LNCaP clone FGC (cell line): ENCODE data around the gene TADA2B.
A peak's percentile ranks its signal among the peaks of the same experiment; 100 is the strongest.

Experiments used
- DNase-seq: peaks from one replicate; pipeline ENCODE4 v3.0.0-alpha.2; 2011; ENCODE audit warnings: low read depth
- H3K4me3 ChIP-seq: 2 replicates; pipeline ENCODE4 v1.5.1; 2011; ENCODE audit warnings: mild to moderate bottlenecking, low read depth, low read length, control low read depth
- CTCF ChIP-seq: IDR thresholded peaks from 2 replicates; pipeline ENCODE4 v1.5.1; 2012; ENCODE audit warnings: mild to moderate bottlenecking; ENCODE audit not compliant: control insufficient read depth, insufficient read depth; ENCODE audit errors: extremely low read depth

TADA2B gene, protein sequence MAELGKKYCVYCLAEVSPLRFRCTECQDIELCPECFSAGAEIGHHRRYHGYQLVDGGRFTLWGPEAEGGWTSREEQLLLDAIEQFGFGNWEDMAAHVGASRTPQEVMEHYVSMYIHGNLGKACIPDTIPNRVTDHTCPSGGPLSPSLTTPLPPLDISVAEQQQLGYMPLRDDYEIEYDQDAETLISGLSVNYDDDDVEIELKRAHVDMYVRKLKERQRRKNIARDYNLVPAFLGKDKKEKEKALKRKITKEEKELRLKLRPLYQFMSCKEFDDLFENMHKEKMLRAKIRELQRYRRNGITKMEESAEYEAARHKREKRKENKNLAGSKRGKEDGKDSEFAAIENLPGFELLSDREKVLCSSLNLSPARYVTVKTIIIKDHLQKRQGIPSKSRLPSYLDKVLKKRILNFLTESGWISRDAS

DNA sequence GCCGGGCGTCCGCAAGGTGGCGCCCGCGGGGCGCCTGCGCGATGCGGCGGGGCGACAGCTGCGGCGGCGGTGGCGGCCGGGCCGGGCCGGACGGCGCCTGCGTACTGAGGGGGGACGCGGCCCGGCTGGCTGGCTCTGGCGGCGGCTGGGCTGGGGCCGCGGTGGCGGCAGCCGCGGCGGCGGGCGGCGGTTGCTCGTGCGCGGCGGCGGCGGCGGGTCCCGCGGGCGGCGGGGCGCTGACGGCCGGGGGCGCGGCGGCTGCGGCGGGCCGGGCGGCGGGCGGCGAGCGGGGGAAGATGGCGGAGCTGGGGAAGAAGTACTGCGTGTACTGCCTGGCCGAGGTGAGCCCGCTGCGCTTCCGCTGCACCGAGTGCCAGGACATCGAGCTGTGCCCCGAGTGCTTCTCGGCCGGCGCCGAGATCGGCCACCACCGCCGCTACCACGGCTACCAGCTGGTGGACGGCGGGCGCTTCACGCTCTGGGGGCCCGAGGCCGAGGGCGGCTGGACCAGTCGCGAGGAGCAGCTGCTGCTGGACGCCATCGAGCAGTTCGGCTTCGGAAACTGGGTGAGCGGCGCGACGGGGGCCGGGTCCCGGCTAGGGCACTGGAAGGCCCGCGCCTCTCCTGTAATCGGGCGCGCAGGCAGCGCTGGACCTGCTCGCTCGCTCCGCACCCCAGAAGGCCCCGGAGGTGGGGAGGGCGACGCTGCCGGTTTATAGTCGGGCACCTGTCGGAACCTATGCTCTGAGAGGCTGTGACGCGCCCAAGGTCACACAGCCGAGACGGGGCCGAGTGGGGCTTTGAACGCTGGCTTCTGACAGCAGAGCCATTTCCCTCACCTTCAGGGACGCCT is at the start of gene TADA2B:
Gene TADA2B, plus strand, starts transcription at position 89 of the 853 bp plus-strand sequence. Its CDS starts 208 bp downstream, at position 297.
- no peak for DNase-seq
- TF ChIP-seq CTCF: peak; percentile 75

GRCh38 chr4:6996481-6996880 is 46.7 kb upstream of the TADA2B start:
- no peak for TF ChIP-seq CTCF
- DNase-seq: no peak
- H3K4me3 ChIP-seq: no peak overlapping the region

More for the DNA sequence above, at the start of gene TADA2B:
- peak within 1 kb of the TSS; percentile 94 for H3K4me3 ChIP-seq

- no peak for DNase-seq
- no peak overlapping the region for H3K4me3 ChIP-seq
- TF ChIP-seq CTCF: no peak
Measured at GRCh38 chr4:6999172-7000086, 43.7 kb upstream of the TADA2B start.

DNA sequence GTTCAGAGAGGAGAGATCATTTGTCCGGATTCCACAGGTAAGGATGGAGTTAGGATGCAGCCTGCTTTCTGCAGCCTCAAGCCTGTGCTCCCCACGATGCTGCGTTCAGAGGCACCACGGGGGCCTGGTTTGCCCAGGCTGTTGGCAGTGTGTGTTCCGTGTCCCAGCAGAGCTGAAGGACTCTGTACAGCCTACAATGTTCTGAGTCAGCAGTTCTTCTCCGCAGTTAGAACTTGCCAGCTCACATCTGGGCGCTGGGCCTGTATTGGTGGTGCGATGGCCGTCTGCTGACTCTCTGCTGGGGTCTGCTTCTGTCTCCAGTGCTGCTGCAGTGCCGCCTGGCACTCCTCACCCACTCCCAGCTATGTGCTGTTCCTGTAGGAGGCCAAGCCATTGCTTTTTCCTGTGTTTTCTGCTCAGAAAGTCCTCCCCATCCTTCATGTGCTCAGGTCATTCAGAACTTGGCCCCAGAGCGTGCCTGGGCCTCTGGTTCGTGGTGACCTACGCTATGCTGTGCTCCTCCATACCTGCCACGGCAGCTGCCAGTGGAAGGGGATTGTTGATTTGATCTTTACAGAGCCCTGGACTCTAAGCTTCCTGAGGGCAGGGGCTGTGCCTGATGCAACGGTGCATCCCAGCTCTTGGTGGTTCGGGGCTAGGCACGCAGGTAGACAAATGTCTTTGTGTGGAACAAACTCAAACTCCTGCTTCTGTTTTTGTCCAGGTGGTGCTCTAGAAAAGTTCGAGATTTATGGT is 42.6 kb upstream of the TADA2B start:
- no peak for DNase-seq
- TF ChIP-seq CTCF: no peak
- H3K4me3 ChIP-seq: no peak overlapping the region

GRCh38 chr4:7001271-7001670 is 41.9 kb upstream of the TADA2B start:
- DNase-seq: no peak
- TF ChIP-seq CTCF: no peak
- no peak overlapping the region for H3K4me3 ChIP-seq

- TF ChIP-seq CTCF: no peak
- H3K4me3 ChIP-seq: no peak overlapping the region
- DNase-seq: no peak
Measured at GRCh38 chr4:7002336-7002735, 40.8 kb upstream of the TADA2B start.
